DMS 273 (cell line): ENCODE measurements around the gene SYNDIG1L.

Source experiments
- DNase-seq: peaks from one replicate; lab custom pipeline; 2025; ENCODE audit not compliant: unreplicated experiment; lab: John Stamatoyannopoulos, UW

SYNDIG1L gene

GRCh38 chr14:74362361-74362915 lies 63.6 kb downstream of the SYNDIG1L start:
- DNase-seq = peak; percentile 91

- no peak for DNase-seq
These were observed 65.8 kb downstream of the SYNDIG1L start for GRCh38 chr14:74360163-74360562.

GRCh38 chr14:74358176-74358829 lies 67.7 kb downstream of the SYNDIG1L start:
- DNase-seq = no peak

GRCh38 chr14:74357585-74357984 lies 68.4 kb downstream of the SYNDIG1L start:
- no peak for DNase-seq

- DNase-seq = no peak
These were observed 69.0 kb downstream of the SYNDIG1L start for GRCh38 chr14:74356892-74357575.
